ENCODE measurements around the gene NCF2.
"Not testable (repeated sequence)": the region's sequence is repeated elsewhere in the genome, so short reads cannot be mapped to it uniquely, and the experiment has no call there.

Gene NCF2

DNA sequence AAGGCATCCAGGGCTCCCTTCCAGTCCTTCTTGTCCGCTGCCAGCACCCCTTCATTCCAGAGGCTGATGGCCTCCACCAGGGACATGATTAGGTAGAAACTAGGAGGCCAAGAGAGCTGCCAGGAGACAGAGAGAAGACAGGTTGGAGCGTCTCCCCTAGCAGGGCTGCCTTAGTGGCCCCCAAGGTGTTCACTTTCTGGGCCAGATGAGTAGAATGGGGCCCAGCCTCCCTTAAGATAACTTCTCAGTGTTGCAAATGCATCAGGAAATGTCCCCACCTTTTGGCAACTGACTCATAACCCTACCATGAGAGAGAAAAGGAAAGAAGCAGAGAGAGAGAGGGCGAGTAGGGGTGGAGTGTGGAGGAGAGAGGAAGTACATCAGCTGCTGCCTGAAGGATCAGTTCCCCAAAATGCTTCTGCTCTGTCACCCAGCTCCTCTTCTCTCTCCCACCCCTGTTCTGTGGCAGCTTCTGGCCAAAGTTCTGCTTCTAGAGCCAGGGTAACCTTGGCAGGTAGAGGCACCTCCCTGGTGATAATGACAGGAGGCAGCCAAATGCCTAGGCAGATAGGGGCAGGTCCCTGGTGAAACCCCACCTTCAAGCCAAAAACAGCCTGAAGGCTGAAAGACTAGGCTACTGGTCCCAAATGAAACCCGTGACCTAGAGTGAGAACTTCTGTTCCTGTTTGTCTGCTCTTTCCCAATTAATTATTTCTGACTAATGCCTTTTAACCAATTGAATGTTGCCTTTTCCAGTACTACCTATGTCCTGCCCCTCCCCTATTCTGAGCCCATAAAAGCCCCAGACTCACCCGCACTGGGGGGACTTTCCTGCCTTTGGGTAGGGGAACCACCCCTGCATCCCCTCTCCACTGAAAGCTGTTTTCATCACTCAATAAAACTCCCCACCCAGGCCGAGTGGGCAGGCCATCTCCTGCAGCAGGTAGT, at the start of gene NCF2:
NCF2 (minus strand) TSS at position 216 of the 948 bp plus-strand sequence; CDS start at position 86, 130 bp downstream.
- DNase-seq = no peak

DNA sequence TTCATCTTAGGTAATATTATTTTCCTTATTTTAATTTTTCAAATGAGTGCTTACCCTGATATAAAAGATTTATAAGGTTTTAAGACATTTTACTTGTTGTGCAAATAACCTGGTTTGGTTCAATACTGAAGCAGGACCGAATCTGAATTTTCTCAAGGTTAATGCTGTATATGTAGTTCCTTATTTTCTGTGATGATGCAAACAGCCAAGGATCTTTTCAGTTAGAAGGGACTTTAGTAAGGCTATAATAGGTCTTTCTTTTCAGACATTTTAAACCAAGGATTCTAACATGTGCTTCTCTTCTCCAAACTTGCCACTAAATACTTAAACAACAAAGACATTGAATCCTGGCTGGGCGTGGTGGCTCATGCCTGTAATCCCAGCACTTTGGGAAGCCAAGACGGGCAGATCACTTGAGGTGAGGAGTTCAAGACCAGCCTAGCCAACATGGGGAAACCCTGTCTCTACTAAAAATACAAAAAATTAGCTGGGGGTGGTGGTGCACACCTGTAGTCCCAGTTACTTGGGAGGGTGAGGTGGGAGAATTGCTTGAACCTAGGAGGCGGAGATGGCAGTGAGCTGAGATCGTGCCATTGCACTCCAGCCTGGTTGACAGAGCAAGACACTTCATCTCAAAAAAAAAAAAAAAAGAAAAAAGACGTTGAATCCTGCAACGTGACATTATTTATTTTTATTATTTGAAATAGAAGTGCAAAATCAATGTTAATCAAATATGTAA, 48.6 kb upstream of the NCF2 start:
- DNase-seq = no peak

- DNase-seq = no peak
These were observed 46.5 kb upstream of the NCF2 start for GRCh38 chr1:183636783-183637182.

GRCh38 chr1:183636334-183636682, 46.0 kb upstream of the NCF2 start:
- peak; percentile 45 for DNase-seq

GRCh38 chr1:183635606-183636333, 45.5 kb upstream of the NCF2 start, which contains the start of gene ARPC5:
ARPC5 (minus strand) TSS chr1:183635783; CDS start chr1:183635659, 124 bp downstream.
- DNase-seq = peak; percentile 98

- DNase-seq = no peak
These were observed 44.9 kb upstream of the NCF2 start for GRCh38 chr1:183635099-183635605.

DNA sequence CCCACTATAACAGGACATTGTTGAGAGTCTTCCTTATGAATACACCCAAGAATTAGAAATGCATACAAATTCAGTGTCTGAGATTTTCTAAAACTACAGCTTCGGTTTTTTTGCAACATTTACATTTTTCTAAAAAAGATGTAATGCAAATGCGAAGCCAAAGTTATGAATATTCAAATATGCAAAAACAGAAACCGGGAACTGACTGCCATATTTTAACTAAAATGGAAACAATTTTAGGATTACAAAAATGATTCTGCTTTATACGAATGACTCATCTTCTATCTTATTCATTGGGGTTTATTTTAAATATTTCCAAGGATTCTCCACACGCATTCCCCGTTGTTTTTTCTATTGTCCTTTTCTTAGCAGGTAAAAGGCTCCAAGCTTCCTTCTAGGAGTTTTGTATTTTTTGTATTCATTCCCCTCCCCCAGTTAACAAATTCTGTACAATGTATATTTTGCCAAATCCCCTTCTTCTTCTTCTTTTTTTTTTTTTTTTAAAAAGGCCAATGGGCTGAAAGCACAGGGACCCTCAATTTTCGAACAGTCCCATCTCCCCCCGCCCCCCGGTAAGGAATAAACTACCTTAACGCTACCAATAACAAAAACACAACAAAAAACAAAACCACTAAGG, 44.3 kb upstream of the NCF2 start:
- DNase-seq = no peak

DNA sequence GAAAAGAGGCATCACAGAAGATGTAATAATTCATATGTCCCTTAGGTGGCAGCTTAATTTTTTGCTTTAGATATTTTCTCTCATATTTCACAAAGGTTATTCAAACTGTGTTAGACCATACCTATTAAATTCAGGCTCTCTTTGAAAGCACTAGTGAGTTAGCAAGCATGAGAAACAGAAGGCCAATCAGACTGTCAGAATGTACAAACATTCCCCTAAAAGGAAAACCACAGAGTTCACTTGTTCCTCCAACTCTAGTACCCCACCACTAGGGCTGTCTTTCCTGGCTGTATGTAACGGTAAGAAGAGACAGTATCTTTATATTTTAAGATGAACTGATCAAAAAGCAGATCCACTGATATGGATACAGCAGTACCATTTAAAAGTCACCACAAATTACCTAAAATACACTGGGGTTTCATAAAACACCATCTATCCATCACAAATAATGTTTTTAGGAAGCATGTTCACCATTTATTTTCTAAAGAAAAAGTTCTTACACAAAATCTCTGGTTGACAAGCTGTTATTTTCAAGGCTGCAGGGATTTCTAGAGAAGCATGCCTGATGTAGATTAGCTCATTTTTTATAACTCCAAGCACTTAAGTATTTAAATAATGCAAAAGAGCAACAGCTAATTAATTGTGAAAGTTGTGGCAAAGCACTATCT, 43.6 kb upstream of the NCF2 start:
- DNase-seq = peak; percentile 42

DNA sequence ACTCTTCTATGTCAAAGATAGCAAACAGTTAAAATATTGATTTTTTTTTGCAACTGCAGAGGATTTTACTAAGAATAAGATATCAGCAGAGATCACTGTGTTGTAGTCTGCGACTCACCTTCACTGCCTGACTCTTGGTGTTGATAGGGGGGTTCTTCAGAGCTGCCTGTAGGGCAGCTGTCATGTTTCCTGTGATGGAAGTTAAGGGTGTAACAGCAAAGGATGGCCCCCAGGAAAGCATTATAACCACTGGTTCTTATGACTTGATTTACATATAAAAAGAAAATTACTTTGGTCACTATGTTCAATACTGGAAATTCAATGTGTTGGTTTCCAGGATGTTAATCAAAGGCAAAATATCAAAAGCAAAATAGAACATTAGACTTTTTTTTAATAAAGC, 42.7 kb upstream of the NCF2 start:
- no peak for DNase-seq

GRCh38 chr1:183632114-183632513, 41.9 kb upstream of the NCF2 start:
- no peak for DNase-seq

DNA sequence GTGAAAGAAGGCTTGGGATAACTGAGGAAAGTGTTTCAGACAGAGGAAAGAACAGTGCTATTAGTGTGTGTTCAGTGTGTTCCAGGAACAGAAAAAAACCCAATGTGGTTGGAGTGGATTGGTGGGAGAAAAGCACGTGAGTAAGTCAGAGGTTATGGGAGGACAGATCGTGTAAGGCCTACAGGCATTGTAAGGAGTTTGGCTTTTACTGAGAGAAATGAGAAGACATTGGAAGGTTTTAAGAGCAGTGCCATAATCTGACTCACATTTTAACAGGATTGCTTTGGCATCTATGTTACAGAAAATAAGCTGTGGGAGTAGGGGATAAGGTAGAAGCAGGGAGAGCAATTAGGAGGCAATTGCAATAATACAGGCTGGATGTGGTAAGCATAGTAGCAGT, 40.5 kb upstream of the NCF2 start:
- DNase-seq = no peak

DNA sequence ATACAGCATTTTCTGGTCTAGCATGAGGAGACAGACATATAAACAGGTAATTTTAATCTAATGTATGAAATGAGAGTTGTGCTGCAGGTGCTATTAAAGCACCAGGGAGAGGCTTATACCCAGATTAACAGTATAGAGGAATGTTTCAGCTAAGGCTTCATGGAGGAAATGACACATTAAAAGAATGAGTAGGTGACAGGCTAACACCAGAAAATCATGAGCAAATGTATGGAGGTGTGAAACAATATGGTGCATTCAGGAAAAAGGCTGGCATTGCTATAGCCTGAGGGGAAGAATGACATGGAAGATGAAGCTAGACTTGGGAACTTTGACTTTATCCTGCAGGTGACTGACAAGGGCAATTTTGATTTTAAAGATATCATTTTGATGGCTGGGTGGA, 38.3 kb upstream of the NCF2 start:
- DNase-seq = no peak

- not testable (repeated sequence) for DNase-seq
These were observed 36.0 kb upstream of the NCF2 start for GRCh38 chr1:183626236-183626635.

- peak; percentile 50 for DNase-seq
These were observed 32.9 kb upstream of the NCF2 start for GRCh38 chr1:183622884-183623785.

- DNase-seq = no peak
These were observed 31.8 kb upstream of the NCF2 start for GRCh38 chr1:183622013-183622412.

- no peak for DNase-seq
These were observed 30.1 kb upstream of the NCF2 start for GRCh38 chr1:183620311-183620710.

- DNase-seq = no peak
These were observed 29.5 kb upstream of the NCF2 start for GRCh38 chr1:183619781-183620180.

GRCh38 chr1:183618202-183618601, 27.9 kb upstream of the NCF2 start:
- DNase-seq = not testable (repeated sequence)

GRCh38 chr1:183612975-183613374, 22.7 kb upstream of the NCF2 start:
- DNase-seq = not testable (repeated sequence)

GRCh38 chr1:183612407-183612806, 22.1 kb upstream of the NCF2 start:
- DNase-seq = no peak

DNA sequence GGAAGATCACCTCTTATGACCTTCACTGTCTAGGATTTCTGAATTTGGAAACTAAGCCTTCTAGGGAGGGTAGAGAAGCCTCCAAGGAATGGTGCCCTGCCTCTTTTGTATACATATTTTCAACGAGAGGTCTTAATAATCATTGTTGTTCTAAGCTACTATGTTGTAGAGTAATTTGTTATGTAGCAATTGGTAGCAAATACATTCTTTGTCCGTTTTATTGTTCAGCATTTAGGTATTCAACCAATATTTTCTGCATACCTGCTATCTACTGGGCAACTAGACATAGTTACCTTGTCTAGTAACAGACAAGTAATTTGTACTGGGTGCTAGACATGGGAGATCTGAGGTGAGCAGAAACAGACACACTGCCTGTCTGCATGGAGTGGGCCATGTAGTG, 20.8 kb upstream of the NCF2 start:
- no peak for DNase-seq
